ENCODE measurements around the gene REV3L. TPM values are rescaled to one million over a fixed set of nuclear protein-coding genes. Genes with fewer than 3 reads are reported as not detected.
A peak's percentile ranks its signal among the peaks of the same experiment; 100 is the strongest.

The REV3L gene
- polyA plus RNA-seq, 1 experiment, result 19.1 TPM

GRCh38 chr6:111503660-111504059 lies 20.6 kb upstream of the REV3L start:
- H3K4me3 ChIP-seq (ENCODE audit: low read depth, low read length), result no peak overlapping the region
- CTCF ChIA-PET, result interaction anchor here (1.0 kb wide), 1 partner anchor 139 kb away, joined by 3 read pairs; no protein-coding TSS in a partner anchor
- no peak for TF ChIP-seq CTCF (IDR thresholded peaks at IDR 0.05; ENCODE audit: insufficient read depth, low read depth, low read length)
- POLR2A ChIA-PET, result no interaction called here
- DNase-seq (ENCODE audit: low read depth), result no peak
- H3K27me3 ChIP-seq (ENCODE audit: control insufficient read depth, insufficient read depth, low read length), result no peaks in the 10 kb centered on the region
- H3K36me3 ChIP-seq (ENCODE audit: control insufficient read depth, insufficient read depth, low read length), result no peaks in the 10 kb centered on the region

GRCh38 chr6:111503194-111503593 lies 20.2 kb upstream of the REV3L start:
- DNase-seq (ENCODE audit: low read depth), result no peak
- ChIA-PET POLR2A (no interaction called here), CTCF (interaction anchor here (1.0 kb wide), 1 partner anchor 139 kb away, joined by 3 read pairs; no protein-coding TSS in a partner anchor)

GRCh38 chr6:111502154-111502553 lies 19.1 kb upstream of the REV3L start:
- Histone ChIP-seq H3K27me3 (ENCODE audit: control insufficient read depth, insufficient read depth, low read length) (no peaks in the 10 kb centered on the region), H3K36me3 (ENCODE audit: control insufficient read depth, insufficient read depth, low read length) (no peaks in the 10 kb centered on the region), H3K4me3 (ENCODE audit: low read depth, low read length) (no peak overlapping the region)
- POLR2A ChIA-PET, result no interaction called here
- DNase-seq (ENCODE audit: low read depth), result no peak
- CTCF ChIA-PET, result no interaction called here
- no peak for TF ChIP-seq CTCF (IDR thresholded peaks at IDR 0.05; ENCODE audit: insufficient read depth, low read depth, low read length)

More at GRCh38 chr6:111503194-111503593, 20.2 kb upstream of the REV3L start:
- Histone ChIP-seq H3K36me3 (ENCODE audit: control insufficient read depth, insufficient read depth, low read length) (no peaks in the 10 kb centered on the region), H3K4me3 (ENCODE audit: low read depth, low read length) (no peak overlapping the region), H3K27me3 (ENCODE audit: control insufficient read depth, insufficient read depth, low read length) (no peaks in the 10 kb centered on the region)
- TF ChIP-seq CTCF (IDR thresholded peaks at IDR 0.05; ENCODE audit: insufficient read depth, low read depth, low read length), result peak; percentile 9; the same call in 1 of the 2 replicates

GRCh38 chr6:111499269-111499793 lies 16.3 kb upstream of the REV3L start:
- no peak overlapping the region for H3K4me3 ChIP-seq (ENCODE audit: low read depth, low read length)
- no peak for TF ChIP-seq CTCF (IDR thresholded peaks at IDR 0.05; ENCODE audit: insufficient read depth, low read depth, low read length)
- no peaks in the 10 kb centered on the region for H3K36me3 ChIP-seq (ENCODE audit: control insufficient read depth, insufficient read depth, low read length)
- no peak for DNase-seq (ENCODE audit: low read depth)
- POLR2A ChIA-PET, result no interaction called here
- no peaks in the 10 kb centered on the region for H3K27me3 ChIP-seq (ENCODE audit: control insufficient read depth, insufficient read depth, low read length)
- CTCF ChIA-PET, result no interaction called here

GRCh38 chr6:111494951-111495635 lies 12.1 kb upstream of the REV3L start:
- Histone ChIP-seq H3K36me3 (ENCODE audit: control insufficient read depth, insufficient read depth, low read length) (no peaks in the 10 kb centered on the region), H3K4me3 (ENCODE audit: low read depth, low read length) (no peak overlapping the region), H3K27me3 (ENCODE audit: control insufficient read depth, insufficient read depth, low read length) (no peaks in the 10 kb centered on the region)
- DNase-seq (ENCODE audit: low read depth), result no peak
- ChIA-PET CTCF (interaction anchor here (1.1 kb wide), 2 partner anchors 48 to 109 kb away, joined by 3 to 4 read pairs; no protein-coding TSS in a partner anchor), POLR2A (no interaction called here)
- no peak for TF ChIP-seq CTCF (IDR thresholded peaks at IDR 0.05; ENCODE audit: insufficient read depth, low read depth, low read length)

Data from BJ (cell line).